Caco-2 (cell line): ENCODE measurements around the gene DOK1. TPM values are rescaled to one million over a fixed set of nuclear protein-coding genes. Genes with fewer than 3 reads are reported as not detected.
A peak's percentile ranks its signal among the peaks of the same experiment; 100 is the strongest.

ENCODE experiments used
- BruUV-seq: library from RNA; stranded (reverse); fragments of 400-500 nt; replicated peaks from 2 replicates; lab custom pipeline; 2021; lab: Mats Ljungman, UMichigan
- CTCF ChIA-PET: fragments of 300-600 bp; sonication (Branson Sonifier 250); formaldehyde crosslinking; loops from one replicate; lab custom pipeline; 2022; ENCODE audit warnings: antibody characterized with exemption; lab: Charles Lee
- POLR2A ChIA-PET: fragments of 300-600 bp; sonication (Branson Sonifier 250); formaldehyde crosslinking; loops from one replicate; lab custom pipeline; 2022; ENCODE audit warnings: antibody characterized with exemption; lab: Charles Lee
- DNase-seq, 2 experiments: peaks; one replicate each; pipeline versions ENCODE4 v3.0.0 to v3.0.0-alpha.2; 2020 to 2022
- H3K27me3 ChIP-seq: replicated peaks from 2 replicates; pipeline ENCODE4 v1.6.0; 2011; ENCODE audit warnings: low read length; ENCODE audit not compliant: control insufficient read depth, insufficient read depth
- H3K36me3 ChIP-seq: 2 replicates; pipeline ENCODE4 v1.5.1; 2011; ENCODE audit warnings: low read length; ENCODE audit not compliant: control insufficient read depth, insufficient read depth
- H3K4me1 ChIP-seq: fragments of 250-450 bp; sonication (Bioruptor Pico); 2 replicates; pipeline ENCODE4 v1.5.1; 2020; ENCODE audit warnings: mild to moderate bottlenecking
- H3K4me3 ChIP-seq: 2 replicates; pipeline ENCODE4 v1.5.1; 2011; ENCODE audit warnings: low read depth, mild to moderate bottlenecking, control low read depth, low read length
- H3K9me3 ChIP-seq: fragments of 250-450 bp; sonication (Bioruptor Pico); 2 replicates; pipeline ENCODE4 v1.5.1; 2020; ENCODE audit warnings: mild to moderate bottlenecking, moderate library complexity
- H3K27ac Mint-ChIP-seq: one replicate; pipeline ENCODE4 v1.8.0; 2022; ENCODE audit warnings: mixed read lengths; ENCODE audit not compliant: unreplicated experiment
- H3K27me3 Mint-ChIP-seq: one replicate; pipeline ENCODE4 v1.8.0; 2022; ENCODE audit warnings: mixed read lengths; ENCODE audit not compliant: insufficient read depth, unreplicated experiment
- H3K36me3 Mint-ChIP-seq: one replicate; pipeline ENCODE4 v1.8.0; 2022; ENCODE audit warnings: mild to moderate bottlenecking, mixed read lengths; ENCODE audit not compliant: insufficient read depth, unreplicated experiment
- H3K4me1 Mint-ChIP-seq: one replicate; pipeline ENCODE4 v1.8.0; 2022; ENCODE audit warnings: low read depth, mixed read lengths; ENCODE audit not compliant: unreplicated experiment
- H3K4me3 Mint-ChIP-seq: one replicate; pipeline ENCODE4 v1.8.0; 2022; ENCODE audit warnings: mild to moderate bottlenecking, moderate library complexity, mixed read lengths; ENCODE audit not compliant: unreplicated experiment
- H3K9me3 Mint-ChIP-seq: one replicate; pipeline ENCODE4 v1.8.0; 2022; ENCODE audit warnings: mixed read lengths; ENCODE audit not compliant: unreplicated experiment
- CTCF ChIP-seq, 2 experiments: fragments of 200-600 bp in 1 of 2; IDR thresholded peaks; 1 replicate in 1 of 2; 2 replicates in 1 of 2; pipeline versions ENCODE4 v1.5.1 to v1.8.0; 2011 to 2022; ENCODE audit warnings: antibody characterized with exemption in 1 of 2, control low read depth in 1 of 2, inconsistent platforms in 1 of 2, low read depth in 1 of 2, low read length in 1 of 2, mild to moderate bottlenecking in 1 of 2, moderate library complexity in 1 of 2; ENCODE audit not compliant: insufficient read depth in 1 of 2, severe bottlenecking in 1 of 2, unreplicated experiment in 1 of 2
- intact Hi-C: fragments of 100-400 bp; cut with micrococcal nuclease; formaldehyde crosslinking; loops from one replicate; pipeline ENCODE4 v1.10.0; 2022; ENCODE audit not compliant: unreplicated experiment
- total RNA-seq: library from RNA; stranded (reverse); gene quantifications from 2 replicates; pipeline ENCODE4 v1.2.3, GENCODE V29; 2022

The DOK1 gene
- total RNA-seq, 1 experiment from 2014 or later = 5.1 TPM

GRCh38 chr2:74540291-74540690 lies 14.2 kb upstream of the DOK1 start:
- Histone ChIP-seq H3K9me3 (no peaks in the 10 kb centered on the region), H3K4me1 (no peaks in the 10 kb centered on the region; the same call in 1 of the 2 replicates), H3K27me3 (no peaks in the 10 kb centered on the region), H3K36me3 (no peaks in the 10 kb centered on the region), H3K4me3 (no peak overlapping the region)
- peak in 1 of 2 experiments; percentile 13 for DNase-seq
- Mint-ChIP-seq H3K36me3 (no peaks in the 10 kb centered on the region), H3K27ac (no peak overlapping the region), H3K27me3 (no peaks in the 10 kb centered on the region), H3K4me1 (no peaks in the 10 kb centered on the region), H3K4me3 (no peak overlapping the region), H3K9me3 (no peaks in the 10 kb centered on the region)
- TF ChIP-seq CTCF (IDR thresholded peaks at IDR 0.05; ENCODE audit: insufficient read depth in 1 of 2, low read depth in 1 of 2, low read length in 1 of 2, severe bottlenecking in 1 of 2, unreplicated experiment in 1 of 2) = no peak
- intact Hi-C loops = no loop called here
- ChIA-PET POLR2A (no interaction called here), CTCF (no interaction called here)
- BruUV-seq = no TSS peak

GRCh38 chr2:74542978-74543377 lies 11.5 kb upstream of the DOK1 start:
- H3K27me3 Mint-ChIP-seq = no peaks in the 10 kb centered on the region
- no peaks in the 10 kb centered on the region for H3K9me3 Mint-ChIP-seq
- no peak for TF ChIP-seq CTCF (IDR thresholded peaks at IDR 0.05; ENCODE audit: insufficient read depth in 1 of 2, low read depth in 1 of 2, low read length in 1 of 2, severe bottlenecking in 1 of 2, unreplicated experiment in 1 of 2)
- H3K4me3 Mint-ChIP-seq = no peak overlapping the region
- ChIA-PET CTCF (no interaction called here), POLR2A (no interaction called here)
- no peaks in the 10 kb centered on the region for H3K4me1 Mint-ChIP-seq
- Histone ChIP-seq H3K9me3 (no peaks in the 10 kb centered on the region), H3K4me1 (peaks cover 3% of the 10 kb centered on the region), H3K36me3 (no peaks in the 10 kb centered on the region), H3K4me3 (no peak overlapping the region), H3K27me3 (no peaks in the 10 kb centered on the region)
- H3K27ac Mint-ChIP-seq = no peak overlapping the region
- BruUV-seq = no TSS peak
- intact Hi-C loops = no loop called here
- DNase-seq = no peak
- H3K36me3 Mint-ChIP-seq = no peaks in the 10 kb centered on the region

GRCh38 chr2:74544634-74545033 lies 9.9 kb upstream of the DOK1 start:
- H3K9me3 ChIP-seq = no peaks in the 10 kb centered on the region
- Mint-ChIP-seq H3K9me3 (no peaks in the 10 kb centered on the region), H3K27ac (no peak overlapping the region), H3K4me1 (peaks cover 3% of the 10 kb centered on the region), H3K27me3 (no peaks in the 10 kb centered on the region), H3K4me3 (no peak overlapping the region), H3K36me3 (peaks cover 6% of the 10 kb centered on the region)
- H3K4me1 ChIP-seq = peaks cover 7% of the 10 kb centered on the region
- H3K4me3 ChIP-seq = no peak overlapping the region
- no TSS peak for BruUV-seq
- TF ChIP-seq CTCF (IDR thresholded peaks at IDR 0.05; ENCODE audit: insufficient read depth in 1 of 2, low read depth in 1 of 2, low read length in 1 of 2, severe bottlenecking in 1 of 2, unreplicated experiment in 1 of 2) = peak; percentile 29 to 47
- DNase-seq = peak in 1 of 2 experiments; percentile 44
- ChIA-PET POLR2A (no interaction called here), CTCF (interaction anchor here (1.2 kb wide), 1 partner anchor 15 kb away, joined by 3 read pairs; the partner anchor contains the start of genes AUP1 and HTRA2)
- no peaks in the 10 kb centered on the region for H3K36me3 ChIP-seq
- intact Hi-C loops = loop anchor here (1.0 kb wide), 1 partner anchor 37 kb away; the partner anchor contains the start of gene PCGF1
- H3K27me3 ChIP-seq = no peaks in the 10 kb centered on the region
